ENCODE measurements around the gene ETFA. TPM values are rescaled to one million over a fixed set of nuclear protein-coding genes. Genes with fewer than 3 reads are reported as not detected.

The ETFA gene
- total RNA-seq, 4 donors from 2014 or later: 89.9 to 144 (median 114) TPM

GRCh38 chr15:76330080-76330680 is 18.9 kb upstream of the ETFA start:
- DNase-seq (ENCODE audit: low spot score) (no peak), ATAC-seq (ENCODE audit: low FRiP score) (peak; percentile 38)
- no peak for TF ChIP-seq CTCF (IDR thresholded peaks at IDR 0.05)

- ATAC-seq (ENCODE audit: low FRiP score): no peak
- TF ChIP-seq CTCF (IDR thresholded peaks at IDR 0.05): no peak
- no peak for DNase-seq (ENCODE audit: low spot score)
Observed at GRCh38 chr15:76328958-76329357, 17.7 kb upstream of the ETFA start.

- ATAC-seq (ENCODE audit: low FRiP score) (no peak), DNase-seq (ENCODE audit: low spot score) (no peak)
- TF ChIP-seq CTCF (IDR thresholded peaks at IDR 0.05): no peak
Observed at GRCh38 chr15:76328106-76328696, 16.9 kb upstream of the ETFA start.

- no peak for ATAC-seq (ENCODE audit: low FRiP score)
- no peak for TF ChIP-seq CTCF (IDR thresholded peaks at IDR 0.05)
Observed at GRCh38 chr15:76327191-76328105, 16.2 kb upstream of the ETFA start.

GRCh38 chr15:76325704-76326103 is 14.4 kb upstream of the ETFA start:
- ATAC-seq (ENCODE audit: low FRiP score): no peak
- no peak for TF ChIP-seq CTCF (IDR thresholded peaks at IDR 0.05)

More at GRCh38 chr15:76327191-76328105, 16.2 kb upstream of the ETFA start:
- DNase-seq (ENCODE audit: low spot score): no peak

GRCh38 chr15:76324066-76324465 is 12.8 kb upstream of the ETFA start:
- no peak for TF ChIP-seq CTCF (IDR thresholded peaks at IDR 0.05)
- DNase-seq (ENCODE audit: low spot score) (no peak), ATAC-seq (ENCODE audit: low FRiP score) (no peak)

More at GRCh38 chr15:76325704-76326103, 14.4 kb upstream of the ETFA start:
- no peak for DNase-seq (ENCODE audit: low spot score)
